ENCODE measurements around the gene NOSIP. TPM values are rescaled to one million over a fixed set of nuclear protein-coding genes. Genes with fewer than 3 reads are reported as not detected.

The NOSIP gene
- polyA plus RNA-seq, 1 of the 3 experiments (the other 2 are of a cell fraction) = 128 TPM

DNA sequence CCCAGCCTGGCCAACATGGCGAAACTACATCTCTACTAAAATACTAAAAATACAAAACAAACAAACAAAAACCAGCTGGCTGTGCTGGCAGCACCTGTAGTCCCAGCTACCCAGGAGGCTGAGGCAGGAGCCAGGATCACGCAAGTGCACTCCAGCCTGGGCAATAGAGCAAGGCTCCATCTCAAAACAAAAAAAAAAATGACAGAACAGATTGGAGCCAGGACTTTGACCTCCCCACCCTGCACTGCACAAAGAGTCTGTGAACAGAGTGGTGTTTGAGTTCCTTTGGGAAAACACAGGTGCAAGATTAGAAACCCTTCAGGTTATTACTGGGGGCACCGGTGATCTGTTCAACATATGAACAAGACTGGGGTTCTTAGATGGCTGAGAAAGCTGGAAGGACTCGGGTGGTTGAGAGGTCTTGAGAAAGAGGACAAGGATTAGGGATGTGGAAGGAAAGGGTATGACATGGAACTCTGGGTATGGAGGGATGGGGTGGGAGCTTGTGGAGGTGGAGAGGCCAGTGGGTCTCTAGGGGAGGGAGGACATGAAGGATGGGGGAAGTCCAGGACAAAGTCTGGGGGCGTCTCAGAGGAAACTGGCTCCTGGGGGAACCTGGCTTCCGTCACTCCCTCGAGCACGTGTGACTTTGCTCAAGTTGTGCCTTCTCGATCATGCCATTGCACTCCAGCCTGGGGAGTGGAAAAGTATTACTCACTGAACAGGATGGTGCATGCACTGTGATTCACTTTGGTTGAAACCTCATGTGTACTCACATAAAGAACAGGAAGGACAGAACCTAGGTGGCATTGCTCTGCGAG is 26.7 kb downstream of the NOSIP start:
- Histone ChIP-seq H3K9me2 (no peaks in the 10 kb centered on the region), H3K9ac (no peak overlapping the region), H3K27ac (ENCODE audit: low read depth in 2 of 2, low read length in 1 of 2) (no peak overlapping the region), H3K79me2 (ENCODE audit: insufficient read depth) (no peaks in the 10 kb centered on the region), H2AFZ (ENCODE audit: low read depth) (no peak overlapping the region), H3K4me1 (ENCODE audit: control insufficient read depth in 1 of 2, insufficient read depth in 2 of 2, low read depth in 1 of 2, low read length in 1 of 2) (no peaks in the 10 kb centered on the region; a peak in 1 of 4 replicates), H3K27me3 (ENCODE audit: insufficient read depth) (no peaks in the 10 kb centered on the region), H3K9me3 (no peaks in the 10 kb centered on the region), H4K20me1 (ENCODE audit: insufficient read depth) (no peaks in the 10 kb centered on the region), H3K4me3 (ENCODE audit: low read depth in 2 of 2, low read length in 1 of 2) (no peak overlapping the region), H3F3A (replicated peaks; ENCODE audit: insufficient read depth) (peaks cover 10% of the 10 kb centered on the region), H3K36me3 (replicated peaks in 1 of 2; ENCODE audit: control insufficient read depth in 1 of 2, insufficient read depth in 2 of 2, low read length in 1 of 2) (peaks cover 18 to 25% of the 10 kb centered on the region in 2 experiments), H3K4me2 (no peak overlapping the region)
- 79% methylated on average over 10 of the region's 10 CpGs for WGBS (ENCODE audit: low lambda C conversion rate)
- POLR2A ChIA-PET = no interaction called here
- CTCF ChIA-PET = interaction anchor here (1.6 to 2.0 kb wide), 2 partner anchors 17 to 19 kb away, joined by 4 read pairs; no protein-coding TSS in a partner anchor
- no peak for TF ChIP-seq YY1 (IDR thresholded peaks at IDR 0.05; ENCODE audit: low read depth)
- no peak for TF ChIP-seq TEAD4 (IDR thresholded peaks at IDR 0.05; ENCODE audit: borderline replicate concordance, insufficient read depth)
- DNase-seq = no peak

GRCh38 chr19:49552749-49553148 is 27.6 kb downstream of the NOSIP start:
- Histone ChIP-seq H3K4me1 (ENCODE audit: control insufficient read depth in 1 of 2, insufficient read depth in 2 of 2, low read depth in 1 of 2, low read length in 1 of 2) (no peaks in the 10 kb centered on the region; a peak in 1 of 4 replicates), H3K4me2 (no peak overlapping the region), H3K9ac (no peak overlapping the region), H2AFZ (ENCODE audit: low read depth) (no peak overlapping the region), H3F3A (replicated peaks; ENCODE audit: insufficient read depth) (peaks cover 14% of the 10 kb centered on the region), H3K36me3 (replicated peaks in 1 of 2; ENCODE audit: control insufficient read depth in 1 of 2, insufficient read depth in 2 of 2, low read length in 1 of 2) (peaks cover 18 to 19% of the 10 kb centered on the region in 2 experiments), H3K27ac (ENCODE audit: low read depth in 2 of 2, low read length in 1 of 2) (no peak overlapping the region), H3K9me2 (no peaks in the 10 kb centered on the region), H3K4me3 (ENCODE audit: low read depth in 2 of 2, low read length in 1 of 2) (no peak overlapping the region), H3K79me2 (ENCODE audit: insufficient read depth) (no peaks in the 10 kb centered on the region), H3K9me3 (no peaks in the 10 kb centered on the region), H4K20me1 (ENCODE audit: insufficient read depth) (no peaks in the 10 kb centered on the region), H3K27me3 (ENCODE audit: insufficient read depth) (no peaks in the 10 kb centered on the region)
- no peak for DNase-seq
- POLR2A ChIA-PET = interaction anchor here (1.2 kb wide), 1 partner anchor 8 kb away, joined by 3 read pairs; no protein-coding TSS in a partner anchor
- CTCF ChIA-PET = interaction anchor here (2.0 to 10.0 kb wide), 2 partner anchors 17 to 18 kb away, joined by 4 to 87 read pairs; no protein-coding TSS in a partner anchor
- 98% methylated on average over 11 of the region's 11 CpGs for WGBS (ENCODE audit: low lambda C conversion rate)
- TF ChIP-seq RAD21 (IDR thresholded peaks at IDR 0.05; ENCODE audit: low read length) = no peak
- TF ChIP-seq RCOR1 (IDR thresholded peaks at IDR 0.05; ENCODE audit: low read length) = no peak
- no peak for TF ChIP-seq FOXM1 (IDR thresholded peaks at IDR 0.05; ENCODE audit: low read depth)
- TF ChIP-seq MEF2A (IDR thresholded peaks at IDR 0.05; ENCODE audit: borderline replicate concordance, low read depth) = no peak
- TF ChIP-seq, protein P1, sequence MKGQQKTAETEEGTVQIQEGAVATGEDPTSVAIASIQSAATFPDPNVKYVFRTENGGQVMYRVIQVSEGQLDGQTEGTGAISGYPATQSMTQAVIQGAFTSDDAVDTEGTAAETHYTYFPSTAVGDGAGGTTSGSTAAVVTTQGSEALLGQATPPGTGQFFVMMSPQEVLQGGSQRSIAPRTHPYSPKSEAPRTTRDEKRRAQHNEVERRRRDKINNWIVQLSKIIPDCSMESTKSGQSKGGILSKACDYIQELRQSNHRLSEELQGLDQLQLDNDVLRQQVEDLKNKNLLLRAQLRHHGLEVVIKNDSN (IDR thresholded peaks at IDR 0.05; ENCODE audit: borderline replicate concordance, low read depth) = no peak
- TF ChIP-seq RFX5 (IDR thresholded peaks at IDR 0.05; ENCODE audit: low read length) = no peak
- TF ChIP-seq ELF1 (IDR thresholded peaks at IDR 0.05) = no peak
- TF ChIP-seq, protein P2, sequence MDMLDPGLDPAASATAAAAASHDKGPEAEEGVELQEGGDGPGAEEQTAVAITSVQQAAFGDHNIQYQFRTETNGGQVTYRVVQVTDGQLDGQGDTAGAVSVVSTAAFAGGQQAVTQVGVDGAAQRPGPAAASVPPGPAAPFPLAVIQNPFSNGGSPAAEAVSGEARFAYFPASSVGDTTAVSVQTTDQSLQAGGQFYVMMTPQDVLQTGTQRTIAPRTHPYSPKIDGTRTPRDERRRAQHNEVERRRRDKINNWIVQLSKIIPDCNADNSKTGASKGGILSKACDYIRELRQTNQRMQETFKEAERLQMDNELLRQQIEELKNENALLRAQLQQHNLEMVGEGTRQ (IDR thresholded peaks at IDR 0.05; ENCODE audit: borderline replicate concordance, low read depth, low read length) = no peak
- TF ChIP-seq EZH2phosphoT487 (IDR thresholded peaks at IDR 0.05; ENCODE audit: borderline replicate concordance, low read depth) = no peak
- no peak for TF ChIP-seq MXI1 (IDR thresholded peaks at IDR 0.05; ENCODE audit: low read depth, low read length)
- TF ChIP-seq, protein P3, sequence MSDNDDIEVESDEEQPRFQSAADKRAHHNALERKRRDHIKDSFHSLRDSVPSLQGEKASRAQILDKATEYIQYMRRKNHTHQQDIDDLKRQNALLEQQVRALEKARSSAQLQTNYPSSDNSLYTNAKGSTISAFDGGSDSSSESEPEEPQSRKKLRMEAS (IDR thresholded peaks at IDR 0.05; ENCODE audit: low read depth) = no peak
- TF ChIP-seq FOSL2 (IDR thresholded peaks at IDR 0.05; ENCODE audit: borderline replicate concordance, low read depth) = no peak
- no peak for TF ChIP-seq SMC3 (IDR thresholded peaks at IDR 0.05; ENCODE audit: low read depth, low read length)
